Esophagus squamous epithelium (tissue), 5 donors: ENCODE results near the gene HUS1. TPM values are rescaled to one million over a fixed set of nuclear protein-coding genes. Genes with fewer than 3 reads are reported as not detected.

Source experiments
- DNase-seq: peaks from one replicate; lab custom pipeline; 2025; lab: John Stamatoyannopoulos, UW
- H3K27ac ChIP-seq, 4 donors: fragments of 200-600 bp; sonication (generic); one replicate each; pipeline ENCODE4 v1.5.1; 2016 to 2019; ENCODE audit warnings: mild to moderate bottlenecking in 1 of 4
- H3K27me3 ChIP-seq, 4 donors: fragments of 200-600 bp; sonication (generic); 1 replicate in 3 of 4; 2 replicates in 1 of 4; pipeline versions ENCODE4 v1.5.1 to v1.6.0; 2017 to 2021; ENCODE audit warnings: antibody characterized with exemption in 1 of 4
- H3K36me3 ChIP-seq, 3 donors: fragments of 200-600 bp; sonication (generic); one replicate each; pipeline ENCODE4 v1.5.1; 2016 to 2019
- H3K4me1 ChIP-seq, 3 donors: fragments of 200-600 bp; sonication (generic); one replicate each; pipeline ENCODE4 v1.5.1; 2017 to 2019
- H3K4me3 ChIP-seq, 4 donors: fragments of 200-600 bp; sonication (generic); 1 replicate in 3 of 4; 2 replicates in 1 of 4; pipeline ENCODE4 v1.5.1; 2016 to 2019; ENCODE audit warnings: mild to moderate bottlenecking in 2 of 4, moderate library complexity in 1 of 4
- H3K9me3 ChIP-seq, 3 donors: fragments of 200-600 bp; sonication (generic); one replicate each; pipeline ENCODE4 v1.5.1; 2016 to 2019
- CTCF ChIP-seq, 6 experiments: fragments of 450-650 bp in 4 of 6; fragments of 200-600 bp in 2 of 6; sonication (generic) in 2 of 6; IDR thresholded peaks; one replicate each; pipeline ENCODE4 v1.5.1; 2016 to 2019; ENCODE audit warnings: antibody characterized with exemption in 6 of 6, mild to moderate bottlenecking in 4 of 6, moderate library complexity in 4 of 6
- POLR2A ChIP-seq, 4 donors: fragments of 450-650 bp; IDR thresholded peaks; one replicate each; pipeline ENCODE4 v1.6.1; 2017; ENCODE audit warnings: antibody characterized with exemption in 4 of 4, mild to moderate bottlenecking in 4 of 4, moderate library complexity in 3 of 4
- WGBS, 2 donors: methylation state at CpG; one replicate each; pipeline ENCODE4 v1.1.5; 2018; 5-methylcytosine and 5-hydroxymethylcytosine counted together
- intact Hi-C: fragments of 100-400 bp; cut with DNase I; formaldehyde crosslinking; loops from one replicate; pipeline ENCODE4 v1.15.0; 2022
- total RNA-seq, 4 donors: library from RNA; depleted of rRNA; stranded (reverse); fragments of >200 nt; gene quantifications; one replicate each; pipeline ENCODE4 v1.1.0, GENCODE V29; 2016
- donor health status: DM: yes; HTN: yes; CAD: no.

Gene HUS1
- total RNA-seq, 4 donors from 2014 or later: 15.2 to 31.6 (median 24.0) TPM

DNA sequence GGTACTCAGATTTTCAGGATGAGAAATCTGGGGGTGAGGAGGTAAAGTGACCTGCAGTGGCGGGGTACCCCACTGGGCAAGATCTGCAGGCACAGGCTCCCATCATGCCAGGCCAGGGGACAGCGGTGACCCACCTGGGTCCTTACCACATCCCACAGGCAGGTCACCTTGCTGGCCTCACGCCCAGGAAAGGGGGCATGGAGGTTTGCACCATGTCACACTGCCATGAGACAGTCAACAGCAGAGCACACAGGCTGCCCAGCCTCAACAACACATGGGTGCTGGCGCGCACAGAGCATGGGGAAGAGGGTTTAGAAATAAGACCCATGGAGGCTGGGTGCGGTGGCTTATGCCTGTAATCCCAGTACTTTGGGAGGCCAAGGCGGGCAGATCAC lies 32.1 kb downstream of the HUS1 start:
- WGBS, 2 donors: 90 to 94% methylated on average over 5 to 6 of the region's 7 CpGs
- Histone ChIP-seq H3K27ac (peak overlapping the region in 3 of 4 donors; percentile 5 to 75 (median 36)), H3K4me1 (peaks cover 0 to 26% (median 4%) of the 10 kb centered on the region in 3 donors), H3K36me3 (no peaks in the 10 kb centered on the region), H3K27me3 (no peaks in the 10 kb centered on the region), H3K4me3 (no peak overlapping the region), H3K9me3 (no peaks in the 10 kb centered on the region)
- intact Hi-C loops: loop anchor here (5.0 kb wide), 1 partner anchor 165 kb away; no protein-coding TSS in a partner anchor
- no peak for DNase-seq
- TF ChIP-seq CTCF (IDR thresholded peaks at IDR 0.05) (no peak), POLR2A (IDR thresholded peaks at IDR 0.05) (no peak)

GRCh38 chr7:47946581-47947354 lies 32.6 kb downstream of the HUS1 start:
- no peaks in the 10 kb centered on the region for H3K27me3 ChIP-seq
- 53 to 75% methylated on average over 7 of the region's 7 CpGs for WGBS, 2 donors
- no peak overlapping the region for H3K4me3 ChIP-seq
- H3K4me1 ChIP-seq: peaks cover 0 to 29% (median 7%) of the 10 kb centered on the region in 3 donors
- H3K27ac ChIP-seq: peak overlapping the region in 3 of 4 donors; percentile 5 to 75 (median 40)
- TF ChIP-seq POLR2A (IDR thresholded peaks at IDR 0.05) (no peak), CTCF (IDR thresholded peaks at IDR 0.05) (no peak)
- no peak for DNase-seq
- intact Hi-C loops: loop anchor here (5.0 kb wide), 1 partner anchor 166 kb away; no protein-coding TSS in a partner anchor
- H3K9me3 ChIP-seq: no peaks in the 10 kb centered on the region
- no peaks in the 10 kb centered on the region for H3K36me3 ChIP-seq

GRCh38 chr7:47945261-47946015 lies 34.0 kb downstream of the HUS1 start:
- Histone ChIP-seq H3K9me3 (no peaks in the 10 kb centered on the region), H3K4me3 (no peak overlapping the region), H3K36me3 (no peaks in the 10 kb centered on the region), H3K4me1 (peaks cover 0 to 26% (median 9%) of the 10 kb centered on the region in 3 donors), H3K27me3 (no peaks in the 10 kb centered on the region), H3K27ac (no peak overlapping the region)
- intact Hi-C loops: loop anchor here (5.0 kb wide), 1 partner anchor 167 kb away; no protein-coding TSS in a partner anchor
- DNase-seq: no peak
- TF ChIP-seq POLR2A (IDR thresholded peaks at IDR 0.05) (no peak), CTCF (IDR thresholded peaks at IDR 0.05) (peak; percentile 54 to 83 (median 76))
- 28 to 39% methylated on average over 8 of the region's 8 CpGs for WGBS, 2 donors

DNA sequence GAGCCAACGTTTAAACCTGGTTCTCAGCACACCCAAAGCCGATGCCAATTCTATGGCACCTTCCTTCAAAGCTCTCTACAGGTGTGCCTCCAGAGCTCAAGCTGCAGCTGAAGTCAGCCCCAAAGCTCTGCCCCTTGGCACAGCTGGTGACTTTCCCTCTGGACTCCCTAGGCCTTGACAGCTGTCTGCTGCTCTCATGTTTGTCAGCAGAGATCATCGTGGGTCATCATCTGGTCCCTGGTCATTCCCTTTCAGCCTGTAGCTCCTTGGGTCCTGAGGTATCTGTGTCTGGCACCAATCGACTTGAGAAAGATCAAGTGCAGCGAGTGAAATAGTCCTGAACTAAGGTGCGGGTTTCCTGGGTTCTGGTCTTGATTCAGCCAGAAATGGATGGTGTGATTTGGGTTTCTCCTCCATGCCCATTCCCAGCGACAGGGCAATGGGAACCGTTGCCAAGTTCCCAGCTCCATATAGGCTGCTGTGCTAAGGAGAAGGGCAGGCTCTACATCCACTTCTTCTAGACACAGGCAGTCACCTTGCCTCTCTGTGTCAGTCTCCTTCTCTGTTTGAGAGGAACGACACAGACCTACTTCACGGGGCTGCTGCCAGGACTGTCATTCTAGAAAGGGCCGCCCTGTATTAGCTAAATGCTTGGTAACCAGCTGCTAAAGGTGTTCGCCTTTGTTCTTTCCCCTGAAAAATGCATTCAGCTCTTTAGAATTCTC lies 34.7 kb downstream of the HUS1 start:
- no peak for DNase-seq
- intact Hi-C loops: loop anchor here (5.0 kb wide), 1 partner anchor 168 kb away; no protein-coding TSS in a partner anchor

More for the DNA sequence above, 34.7 kb downstream of the HUS1 start:
- no peaks in the 10 kb centered on the region for H3K9me3 ChIP-seq
- WGBS, 2 donors: 62 to 81% methylated on average over 7 to 11 of the region's 12 CpGs
- H3K4me1 ChIP-seq: peaks cover 0 to 19% (median 9%) of the 10 kb centered on the region in 3 donors
- H3K4me3 ChIP-seq: no peak overlapping the region
- H3K27ac ChIP-seq: no peak overlapping the region
- no peaks in the 10 kb centered on the region for H3K27me3 ChIP-seq
- no peak for TF ChIP-seq POLR2A (IDR thresholded peaks at IDR 0.05)
- TF ChIP-seq CTCF (IDR thresholded peaks at IDR 0.05): no peak
- H3K36me3 ChIP-seq: no peaks in the 10 kb centered on the region
